Testis (tissue), 3 donors: ENCODE data around the gene VEZT. TPM values are rescaled to one million over a fixed set of nuclear protein-coding genes. Genes with fewer than 3 reads are reported as not detected.
A peak's percentile ranks its signal among the peaks of the same experiment; 100 is the strongest.

Experiments used
- DNase-seq: peaks from one replicate; pipeline ENCODE4 v3.0.0-alpha.2; 2019
- H3K27ac ChIP-seq, 2 donors: fragments of 200-600 bp; sonication (generic); one replicate each; pipeline ENCODE4 v1.5.1; 2019
- H3K27me3 ChIP-seq: fragments of 200-600 bp; sonication (generic); one replicate; pipeline ENCODE4 v1.5.1; 2019
- H3K36me3 ChIP-seq: fragments of 200-600 bp; sonication (generic); one replicate; pipeline ENCODE4 v1.5.1; 2017; ENCODE audit warnings: low read depth; ENCODE audit errors: missing control alignments
- H3K4me1 ChIP-seq: fragments of 200-600 bp; sonication (generic); one replicate; pipeline ENCODE4 v1.5.1; 2019
- H3K4me3 ChIP-seq, 2 donors: fragments of 200-600 bp; sonication (generic); one replicate each; pipeline ENCODE4 v1.5.1; 2017 to 2019
- H3K9me3 ChIP-seq: fragments of 200-600 bp; sonication (generic); one replicate; pipeline ENCODE4 v1.5.1; 2017
- POLR2A ChIP-seq: fragments of 450-650 bp; IDR thresholded peaks from one replicate; pipeline ENCODE4 v1.6.1; 2017; ENCODE audit warnings: antibody characterized with exemption, mild to moderate bottlenecking, moderate library complexity
- WGBS, 2 donors: methylation state at CpG; one replicate each; pipeline ENCODE4 v1.1.5; 2018; 5-methylcytosine and 5-hydroxymethylcytosine counted together
- intact Hi-C: fragments of 100-400 bp; cut with DNase I; formaldehyde crosslinking; loops from one replicate; pipeline ENCODE4 v1.15.1; 2023; ENCODE audit warnings: low total_unique reads
- polyA plus RNA-seq: library from polyadenylated mRNA; stranded (reverse); fragments of 350-450 nt; fragmentation: Illumina TruSeq; extraction: RNeasy Lipid Tissue Mini Kit (QIAGEN cat#74804); gene quantifications from one replicate; pipeline ENCODE4 v1.2.3, GENCODE V29; 2014; ENCODE audit warnings: low read depth, low replicate concordance; ENCODE audit not compliant: insufficient read depth
- total RNA-seq, 2 donors: library from RNA; depleted of rRNA; stranded (reverse); fragments of >200 nt; gene quantifications; one replicate each; pipeline ENCODE4 v1.2.3, GENCODE V29; 2016
- TF ChIP-seq, protein P1 (sequence below), 3 experiments: fragments of 450-650 bp in 2 of 3; fragments of 200-600 bp in 1 of 3; sonication (generic) in 1 of 3; IDR thresholded peaks; one replicate each; pipeline ENCODE4 v1.5.1; 2016 to 2019; ENCODE audit warnings: antibody characterized with exemption in 3 of 3, mild to moderate bottlenecking in 2 of 3, moderate library complexity in 1 of 3

The VEZT gene
- total and polyA plus RNA-seq, 3 donors from 2014 or later = 31.7 to 112 (median 94.6) TPM

DNA sequence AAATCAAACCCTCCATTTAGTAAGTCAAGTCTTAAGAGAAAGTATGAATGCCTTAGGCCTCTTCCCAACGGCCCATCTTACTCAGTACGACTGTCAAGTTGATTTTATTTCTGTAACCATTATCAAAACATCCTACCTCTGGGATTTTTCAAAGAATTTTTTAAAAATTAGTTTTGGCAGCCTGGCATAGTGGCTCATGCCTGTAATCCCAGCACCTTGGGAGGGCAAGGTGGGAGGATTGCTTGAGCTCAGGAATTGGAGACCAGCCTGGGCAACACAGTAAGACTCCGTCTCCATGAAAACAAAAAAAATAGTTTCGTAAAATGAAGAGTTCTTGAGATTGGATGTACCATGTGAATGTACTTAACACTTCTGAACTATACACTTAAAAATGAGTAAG lies 4.5 kb upstream of the VEZT start:
- 93% methylated on average over 4 of the region's 4 CpGs for WGBS, 2 donors
- no peaks in the 10 kb centered on the region for H3K9me3 ChIP-seq
- no peaks in the 10 kb centered on the region for H3K36me3 ChIP-seq
- H3K4me1 ChIP-seq = peaks cover 8% of the 10 kb centered on the region
- intact Hi-C loops = no loop called here
- TF ChIP-seq, protein P1, sequence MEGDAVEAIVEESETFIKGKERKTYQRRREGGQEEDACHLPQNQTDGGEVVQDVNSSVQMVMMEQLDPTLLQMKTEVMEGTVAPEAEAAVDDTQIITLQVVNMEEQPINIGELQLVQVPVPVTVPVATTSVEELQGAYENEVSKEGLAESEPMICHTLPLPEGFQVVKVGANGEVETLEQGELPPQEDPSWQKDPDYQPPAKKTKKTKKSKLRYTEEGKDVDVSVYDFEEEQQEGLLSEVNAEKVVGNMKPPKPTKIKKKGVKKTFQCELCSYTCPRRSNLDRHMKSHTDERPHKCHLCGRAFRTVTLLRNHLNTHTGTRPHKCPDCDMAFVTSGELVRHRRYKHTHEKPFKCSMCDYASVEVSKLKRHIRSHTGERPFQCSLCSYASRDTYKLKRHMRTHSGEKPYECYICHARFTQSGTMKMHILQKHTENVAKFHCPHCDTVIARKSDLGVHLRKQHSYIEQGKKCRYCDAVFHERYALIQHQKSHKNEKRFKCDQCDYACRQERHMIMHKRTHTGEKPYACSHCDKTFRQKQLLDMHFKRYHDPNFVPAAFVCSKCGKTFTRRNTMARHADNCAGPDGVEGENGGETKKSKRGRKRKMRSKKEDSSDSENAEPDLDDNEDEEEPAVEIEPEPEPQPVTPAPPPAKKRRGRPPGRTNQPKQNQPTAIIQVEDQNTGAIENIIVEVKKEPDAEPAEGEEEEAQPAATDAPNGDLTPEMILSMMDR (IDR thresholded peaks at IDR 0.05) = no peak
- TF ChIP-seq POLR2A = no peak
- H3K27me3 ChIP-seq = no peaks in the 10 kb centered on the region
- DNase-seq = no peak
- no peak overlapping the region for H3K27ac ChIP-seq
- H3K4me3 ChIP-seq = no peak overlapping the region

DNA sequence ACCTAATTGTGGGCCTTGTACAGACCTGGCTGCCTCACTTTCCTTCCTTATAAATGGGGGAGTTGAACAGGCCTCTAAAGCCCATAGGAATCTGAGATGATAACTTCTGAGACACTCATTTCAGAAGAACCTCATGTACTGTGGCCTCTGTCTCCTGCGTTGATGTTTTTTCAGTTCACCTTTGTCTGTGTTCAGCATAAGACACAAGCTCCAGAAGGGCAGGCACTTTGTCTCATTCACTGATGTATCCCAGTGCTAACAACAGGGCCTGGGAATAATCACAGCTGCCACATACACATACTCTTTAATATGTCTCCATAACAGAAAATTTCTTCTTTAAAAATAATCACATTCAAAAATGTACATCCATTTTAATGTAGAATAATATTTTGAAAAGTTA lies 3.7 kb upstream of the VEZT start:
- intact Hi-C loops = no loop called here
- no peaks in the 10 kb centered on the region for H3K27me3 ChIP-seq
- no peak overlapping the region for H3K4me3 ChIP-seq
- H3K9me3 ChIP-seq = no peaks in the 10 kb centered on the region
- TF ChIP-seq, protein P1 (IDR thresholded peaks at IDR 0.05) = no peak
- no peak for TF ChIP-seq POLR2A
- H3K4me1 ChIP-seq = peaks cover 11% of the 10 kb centered on the region
- no peaks in the 10 kb centered on the region for H3K36me3 ChIP-seq
- H3K27ac ChIP-seq = no peak overlapping the region
- WGBS, 2 donors = 58 to 60% methylated on average over 1 of the region's 1 CpG
- DNase-seq = no peak

DNA sequence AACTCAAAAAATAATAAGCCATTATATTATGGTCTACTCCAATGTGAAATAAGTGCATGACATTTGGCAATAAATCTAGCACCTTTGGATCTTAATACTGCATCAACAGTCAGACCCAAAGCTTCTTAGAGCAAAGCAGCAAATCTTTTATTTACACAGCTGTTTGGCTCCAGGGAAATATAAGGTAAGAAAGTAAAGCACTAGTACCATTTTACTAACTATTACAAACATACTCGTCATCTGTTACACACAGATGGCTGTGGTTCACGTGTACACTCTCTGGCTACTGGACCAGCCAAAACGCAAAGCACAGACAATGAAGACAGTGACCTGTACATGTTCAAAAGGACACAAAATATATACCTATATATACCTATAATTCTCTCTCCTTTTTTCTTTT lies 3.1 kb upstream of the VEZT start:
- no peak for TF ChIP-seq POLR2A
- TF ChIP-seq, protein P1 (IDR thresholded peaks at IDR 0.05) = no peak
- intact Hi-C loops = no loop called here
- WGBS, 2 donors = 87 to 91% methylated on average over 3 of the region's 3 CpGs
- Histone ChIP-seq H3K4me3 (no peak overlapping the region), H3K9me3 (no peaks in the 10 kb centered on the region), H3K4me1 (peaks cover 17% of the 10 kb centered on the region), H3K27ac (no peak overlapping the region), H3K36me3 (no peaks in the 10 kb centered on the region), H3K27me3 (no peaks in the 10 kb centered on the region)
- no peak for DNase-seq

DNA sequence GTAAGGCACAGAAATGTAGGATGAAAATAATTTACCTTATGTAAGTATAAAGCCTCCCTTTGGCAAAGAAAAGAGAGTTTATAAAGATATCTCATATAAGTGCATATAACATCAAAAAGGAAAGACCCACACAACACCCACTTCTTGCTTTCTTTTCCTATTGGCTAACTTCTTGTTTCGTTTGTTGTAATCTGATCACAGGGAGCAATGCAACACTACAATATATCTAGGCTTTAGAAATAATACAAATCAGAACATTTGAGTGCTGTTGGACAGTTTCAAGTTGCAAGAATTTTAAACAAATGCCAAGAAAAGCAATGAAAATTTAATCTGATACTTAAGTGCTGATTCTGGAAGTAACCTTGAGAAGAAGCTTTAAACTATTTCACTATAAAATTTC lies 1.7 kb upstream of the VEZT start:
- Histone ChIP-seq H3K27me3 (no peaks in the 10 kb centered on the region), H3K4me3 (peak overlapping the region; percentile 84 to 91), H3K36me3 (no peaks in the 10 kb centered on the region), H3K27ac (peak overlapping the region; percentile 19 to 93), H3K4me1 (peaks cover 20% of the 10 kb centered on the region), H3K9me3 (no peaks in the 10 kb centered on the region)
- TF ChIP-seq, protein P1 (IDR thresholded peaks at IDR 0.05) = no peak
- no peak for TF ChIP-seq POLR2A
- DNase-seq = no peak
- intact Hi-C loops = loop anchor here (5.0 kb wide), 1 partner anchor 99 kb away; no protein-coding TSS in a partner anchor
- WGBS, 2 donors = 4 to 8% methylated on average over 1 of the region's 1 CpG

DNA sequence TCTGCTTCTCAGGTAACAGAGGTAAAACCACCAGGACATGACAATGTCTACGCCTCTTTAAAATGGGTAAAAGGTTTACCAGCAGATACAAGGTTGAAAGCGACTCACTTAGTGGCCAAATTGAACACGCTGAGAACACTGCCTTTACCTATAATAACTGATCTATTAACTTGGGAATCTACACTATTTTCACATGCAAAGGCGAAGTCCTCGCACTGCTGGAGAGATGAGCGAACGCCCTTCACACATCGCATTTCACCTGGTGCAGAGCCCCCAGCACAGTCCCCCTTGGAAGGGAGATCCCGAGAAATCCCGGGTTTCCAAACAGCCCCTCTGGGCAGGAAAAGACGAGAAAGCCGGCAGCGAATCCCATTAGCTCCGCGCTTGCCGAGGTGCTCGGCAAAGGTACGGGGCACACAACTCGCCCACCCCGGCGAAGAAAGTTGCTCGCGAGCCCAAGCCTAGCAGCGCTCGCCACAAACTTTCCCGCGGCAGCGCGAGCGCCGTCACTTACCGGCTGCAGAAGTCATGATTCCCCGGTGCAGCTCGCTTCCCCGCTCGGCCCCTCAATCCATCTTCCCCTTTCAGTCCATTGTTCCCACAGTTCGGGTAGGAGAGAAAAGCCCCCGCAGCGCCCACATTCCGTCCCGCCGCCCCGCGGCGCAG lies 763 bp upstream of the VEZT start:
- Histone ChIP-seq H3K27me3 (no peaks in the 10 kb centered on the region), H3K36me3 (no peaks in the 10 kb centered on the region), H3K4me3 (peak overlapping the region; percentile 84 to 91), H3K27ac (peak overlapping the region; percentile 92 to 93), H3K9me3 (no peaks in the 10 kb centered on the region), H3K4me1 (peaks cover 20% of the 10 kb centered on the region)
- TF ChIP-seq, protein P1 (IDR thresholded peaks at IDR 0.05) = no peak
- intact Hi-C loops = loop anchor here (5.0 kb wide), 1 partner anchor 100 kb away; no protein-coding TSS in a partner anchor
- no peak for DNase-seq
- 0% methylated on average over 17 to 45 of the region's 45 CpGs for WGBS, 2 donors
